ENCODE data around the gene HEPHL1. TPM values are rescaled to one million over a fixed set of nuclear protein-coding genes. Genes with fewer than 3 reads are reported as not detected.

The HEPHL1 gene, protein sequence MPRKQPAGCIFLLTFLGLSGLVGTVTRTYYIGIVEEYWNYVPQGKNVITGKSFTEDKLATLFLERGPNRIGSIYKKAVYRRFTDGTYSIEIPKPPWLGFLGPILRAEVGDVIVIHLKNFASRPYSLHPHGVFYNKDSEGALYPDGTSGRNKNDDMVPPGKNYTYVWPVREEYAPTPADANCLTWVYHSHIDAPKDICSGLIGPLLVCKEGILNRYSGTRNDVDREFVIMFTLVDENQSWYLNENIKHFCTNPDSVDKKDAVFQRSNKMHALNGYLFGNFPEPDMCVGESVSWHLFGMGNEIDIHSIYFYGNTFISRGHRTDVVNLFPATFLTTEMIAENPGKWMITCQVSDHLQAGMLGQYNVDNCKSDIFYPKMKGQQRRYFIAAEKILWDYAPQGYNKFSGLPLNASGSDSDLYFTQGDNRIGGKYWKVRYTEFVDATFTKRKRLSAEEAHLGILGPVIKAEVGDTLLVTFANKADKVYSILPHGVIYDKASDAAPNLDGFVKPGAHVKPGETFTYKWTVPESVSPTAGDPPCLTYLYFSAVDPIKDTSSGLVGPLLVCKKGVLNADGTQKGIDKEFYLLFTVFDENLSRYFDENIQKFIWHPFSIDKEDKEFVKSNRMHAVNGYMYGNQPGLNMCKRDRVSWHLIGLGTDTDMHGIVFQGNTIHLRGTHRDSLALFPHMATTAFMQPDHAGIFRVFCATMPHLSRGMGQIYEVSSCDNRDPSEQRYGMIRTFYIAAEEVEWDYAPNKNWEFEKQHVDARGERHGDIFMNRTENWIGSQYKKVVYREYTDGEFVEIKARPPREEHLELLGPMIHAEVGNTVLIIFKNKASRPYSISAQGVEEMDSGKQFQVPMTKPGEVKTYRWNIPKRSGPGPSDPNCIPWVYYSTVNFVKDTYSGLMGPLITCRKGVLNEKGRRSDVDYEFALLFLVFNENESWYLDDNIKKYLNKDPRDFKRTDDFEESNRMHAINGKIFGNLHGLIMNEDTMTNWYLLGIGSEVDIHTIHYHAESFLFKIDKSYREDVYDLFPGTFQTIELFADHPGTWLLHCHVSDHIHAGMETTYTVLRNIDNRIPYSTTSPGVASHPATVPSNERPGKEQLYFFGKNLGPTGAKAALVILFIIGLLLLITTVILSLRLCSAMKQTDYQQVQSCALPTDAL
- not detected for total RNA-seq (2021; ENCODE audit: unreplicated experiment)
- 0.01 and 0.04 TPM in 2 replicates for polyA plus RNA-seq (2012)
- Bru-seq, nascent RNA: percentile 5 among the genes with signal in this experiment
- percentile 3 among the genes with signal in this experiment for BruChase-seq, experiment 1, labeled RNA remaining after a 6-hour chase
- percentile 3 among the genes with signal in this experiment for BruChase-seq, experiment 2, labeled RNA remaining after a 2-hour chase
- long read RNA-seq: 0 reads

- TF ChIP-seq ZNF274 (IDR thresholded peaks at IDR 0.05; ENCODE audit: low read depth, low read length) (no peak), CTCF (IDR thresholded peaks at IDR 0.05 in 2 of 3, conservative IDR thresholded peaks at IDR 0.05 in 1 of 3; ENCODE audit: borderline replicate concordance in 1 of 3, insufficient read depth in 1 of 3, low read depth in 2 of 3, low read length in 2 of 3) (no peak), FOSL1 (IDR thresholded peaks at IDR 0.05; ENCODE audit: low read depth) (no peak), POLR2AphosphoS5 (IDR thresholded peaks at IDR 0.05; ENCODE audit: low read depth, low read length) (no peak)
- no peaks in the 10 kb centered on the region for H3K9me2 ChIP-seq (ENCODE audit: insufficient read depth)
- BruUV-seq (replicated peaks): no TSS peak
- H3K79me2 ChIP-seq (ENCODE audit: insufficient read depth, low read length): no peaks in the 10 kb centered on the region
- no peak within 1 kb of the TSS for H3K27ac ChIP-seq (ENCODE audit: low read depth, low read length)
- H3K36me3 ChIP-seq (ENCODE audit: control insufficient read depth in 1 of 2, insufficient read depth in 2 of 2, low read length in 2 of 2): no peaks in the 10 kb centered on the region
- no peaks in the 10 kb centered on the region for H4K20me1 ChIP-seq (ENCODE audit: insufficient read depth)
- H3K9me3 ChIP-seq (ENCODE audit: control insufficient read depth in 1 of 2, insufficient read depth in 1 of 2, low read depth in 1 of 2, low read length in 2 of 2): no peaks in the 10 kb centered on the region
- no peak within 1 kb of the TSS for H3K9ac ChIP-seq (ENCODE audit: low read length)
- no peaks in the 10 kb centered on the region for H3K27me3 ChIP-seq (ENCODE audit: insufficient read depth, low read length)
- DNase-seq (ENCODE audit: low read depth, low spot score) (no peak), ATAC-seq (no peak)
- no peak within 1 kb of the TSS for H2AFZ ChIP-seq (ENCODE audit: low read depth, low read length, poor library complexity, severe bottlenecking)
- RAD21 ChIA-PET (ENCODE audit: low non-redundant PET in 1 of 2, low total read pairs in 2 of 2, uncharacterized antibody in 2 of 2, unreplicated experiment in 2 of 2): no interaction called here
- H3K4me1 ChIP-seq (ENCODE audit: control insufficient read depth in 1 of 2, insufficient read depth in 2 of 2, low read length in 2 of 2): no peaks in the 10 kb centered on the region
- POLR2A ChIA-PET: no interaction called here
- intact Hi-C loops (cut with micrococcal nuclease): no loop called here
- no peak within 1 kb of the TSS for H3K4me2 ChIP-seq (ENCODE audit: low read length)
- CTCF ChIA-PET: no interaction called here
- H3K4me3 ChIP-seq (replicated peaks in 1 of 2; ENCODE audit: low read depth in 1 of 2, low read length in 2 of 2): no peak within 1 kb of the TSS
Measured at GRCh38 chr11:94020777-94021481, at the start of gene HEPHL1. HEPHL1 (plus strand) TSS chr11:94021354; CDS start chr11:94021369, 15 bp downstream.

Data from HCT116 (cell line).